Muscle layer of colon (tissue), 2 donors: Measurements from ENCODE around the gene SENP6.
"Not testable (repeated sequence)": the region's sequence is repeated elsewhere in the genome, so short reads cannot be mapped to it uniquely, and the experiment has no call there.

Experiments used
- H3K27ac ChIP-seq: one replicate; pipeline ENCODE4 v1.7.0; 2013; ENCODE audit warnings: low read depth, mild to moderate bottlenecking, low read length, moderate library complexity
- H3K27me3 ChIP-seq, 2 donors: one replicate each; pipeline ENCODE4 v1.7.0; 2013; ENCODE audit warnings: low read length in 2 of 2, mild to moderate bottlenecking in 2 of 2; ENCODE audit not compliant: insufficient read depth in 2 of 2, control insufficient read depth in 1 of 2
- H3K36me3 ChIP-seq: one replicate; pipeline ENCODE4 v1.7.0; 2013; ENCODE audit warnings: mild to moderate bottlenecking, low read length; ENCODE audit not compliant: insufficient read depth
- H3K4me1 ChIP-seq: one replicate; pipeline ENCODE4 v1.7.0; 2013; ENCODE audit warnings: mild to moderate bottlenecking, low read length; ENCODE audit not compliant: insufficient read depth
- H3K4me3 ChIP-seq, 2 donors: one replicate each; pipeline ENCODE4 v1.7.0; 2013; ENCODE audit warnings: low read length in 2 of 2, low read depth in 1 of 2, mild to moderate bottlenecking in 1 of 2, moderate library complexity in 1 of 2
- H3K9ac ChIP-seq: one replicate; pipeline ENCODE4 v1.7.0; 2013; ENCODE audit warnings: low read length
- H3K9me3 ChIP-seq: one replicate; pipeline ENCODE4 v1.7.0; 2013; ENCODE audit warnings: mild to moderate bottlenecking, low read length
- donor health status: abdominal sarcoma.
- donor health status: Adenocarcinoma of cecum.

Gene SENP6

GRCh38 chr6:75624335-75624734 is 22.7 kb downstream of the SENP6 start:
- Histone ChIP-seq H3K36me3 (peaks cover 17% of the 10 kb centered on the region), H3K4me3 (no peak overlapping the region), H3K9me3 (no peaks in the 10 kb centered on the region), H3K4me1 (peaks cover 34% of the 10 kb centered on the region), H3K9ac (no peak overlapping the region), H3K27me3 (no peaks in the 10 kb centered on the region), H3K27ac (no peak overlapping the region)

DNA sequence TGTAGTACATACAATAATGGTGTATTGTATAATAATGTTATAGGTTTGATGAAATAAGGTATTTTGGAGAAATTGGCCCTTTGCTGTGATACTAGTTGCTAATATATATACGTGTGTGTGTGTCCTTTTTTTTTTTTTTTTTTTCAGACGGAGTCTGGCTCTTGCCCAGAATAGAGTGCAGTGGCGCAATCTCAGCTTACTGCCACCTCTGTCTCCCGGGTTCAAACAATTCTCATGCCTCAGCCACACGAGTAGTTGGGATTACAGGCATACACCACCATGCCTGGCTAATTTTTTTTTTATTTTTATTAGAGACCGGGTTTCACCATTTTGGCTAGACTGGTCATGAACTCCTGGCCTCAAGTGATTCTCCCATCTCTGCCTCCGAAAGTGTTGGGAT is 23.3 kb downstream of the SENP6 start:
- Histone ChIP-seq H3K27ac (no peak overlapping the region), H3K36me3 (peaks cover 17% of the 10 kb centered on the region), H3K9ac (no peak overlapping the region), H3K4me1 (peaks cover 27% of the 10 kb centered on the region), H3K9me3 (no peaks in the 10 kb centered on the region), H3K27me3 (no peaks in the 10 kb centered on the region), H3K4me3 (no peak overlapping the region)

GRCh38 chr6:75626561-75626960 is 24.9 kb downstream of the SENP6 start:
- Histone ChIP-seq H3K4me1 (peaks cover 19% of the 10 kb centered on the region), H3K27ac (no peak overlapping the region), H3K4me3 (no peak overlapping the region), H3K9ac (no peak overlapping the region), H3K27me3 (no peaks in the 10 kb centered on the region), H3K36me3 (peaks cover 20% of the 10 kb centered on the region), H3K9me3 (no peaks in the 10 kb centered on the region)

- H3K27me3 ChIP-seq, H3K4me3 ChIP-seq: not testable (repeated sequence)
- peaks cover 20% of the 10 kb centered on the region for H3K36me3 ChIP-seq
Observed at GRCh38 chr6:75627708-75628107, 26.0 kb downstream of the SENP6 start.

GRCh38 chr6:75631859-75632635 is 30.4 kb downstream of the SENP6 start:
- no peaks in the 10 kb centered on the region for H3K27me3 ChIP-seq
- no peaks in the 10 kb centered on the region for H3K9me3 ChIP-seq
- peaks cover 21% of the 10 kb centered on the region for H3K4me1 ChIP-seq
- peaks cover 15% of the 10 kb centered on the region for H3K36me3 ChIP-seq
- no peak overlapping the region for H3K4me3 ChIP-seq
- H3K27ac ChIP-seq = no peak overlapping the region
- H3K9ac ChIP-seq = no peak overlapping the region

More at GRCh38 chr6:75627708-75628107, 26.0 kb downstream of the SENP6 start:
- H3K9me3 ChIP-seq, H3K27ac ChIP-seq, H3K9ac ChIP-seq: not testable (repeated sequence)
- H3K4me1 ChIP-seq = peaks cover 23% of the 10 kb centered on the region

GRCh38 chr6:75633045-75633444 is 31.4 kb downstream of the SENP6 start:
- Histone ChIP-seq H3K4me3 (no peak overlapping the region), H3K27me3 (no peaks in the 10 kb centered on the region), H3K9me3 (no peaks in the 10 kb centered on the region), H3K9ac (no peak overlapping the region), H3K27ac (no peak overlapping the region), H3K4me1 (peaks cover 21% of the 10 kb centered on the region), H3K36me3 (peaks cover 20% of the 10 kb centered on the region)

DNA sequence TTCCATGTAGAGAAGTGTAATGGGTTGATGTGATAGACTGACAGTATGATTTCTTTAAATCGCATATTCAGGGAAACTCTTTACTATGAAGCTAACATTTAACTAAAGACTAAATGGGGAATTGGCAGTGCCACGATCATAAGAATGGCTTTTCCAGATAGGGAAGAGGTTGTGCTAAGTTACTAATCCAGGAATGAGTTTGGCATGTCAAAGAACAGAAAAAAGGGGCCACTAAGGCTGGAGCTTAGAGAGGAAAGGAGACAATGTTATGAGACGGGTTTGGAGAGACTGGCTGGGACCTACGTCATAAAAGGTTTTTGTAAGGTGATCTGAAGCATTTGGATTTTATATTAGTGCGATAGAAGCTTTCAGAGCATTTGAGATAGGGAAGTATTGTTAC is 40.6 kb downstream of the SENP6 start:
- Histone ChIP-seq H3K27ac (no peak overlapping the region), H3K4me3 (no peak overlapping the region), H3K36me3 (peaks cover 22% of the 10 kb centered on the region)

GRCh38 chr6:75643173-75643572 is 41.5 kb downstream of the SENP6 start:
- H3K4me3 ChIP-seq = no peak overlapping the region
- H3K27ac ChIP-seq = no peak overlapping the region
- H3K27me3 ChIP-seq = no peaks in the 10 kb centered on the region
- no peak overlapping the region for H3K9ac ChIP-seq
- peaks cover 16% of the 10 kb centered on the region for H3K36me3 ChIP-seq
- no peaks in the 10 kb centered on the region for H3K9me3 ChIP-seq
- no peaks in the 10 kb centered on the region for H3K4me1 ChIP-seq

More for the DNA sequence above, 40.6 kb downstream of the SENP6 start:
- Histone ChIP-seq H3K9ac (no peak overlapping the region), H3K27me3 (no peaks in the 10 kb centered on the region), H3K9me3 (no peaks in the 10 kb centered on the region), H3K4me1 (no peaks in the 10 kb centered on the region)

DNA sequence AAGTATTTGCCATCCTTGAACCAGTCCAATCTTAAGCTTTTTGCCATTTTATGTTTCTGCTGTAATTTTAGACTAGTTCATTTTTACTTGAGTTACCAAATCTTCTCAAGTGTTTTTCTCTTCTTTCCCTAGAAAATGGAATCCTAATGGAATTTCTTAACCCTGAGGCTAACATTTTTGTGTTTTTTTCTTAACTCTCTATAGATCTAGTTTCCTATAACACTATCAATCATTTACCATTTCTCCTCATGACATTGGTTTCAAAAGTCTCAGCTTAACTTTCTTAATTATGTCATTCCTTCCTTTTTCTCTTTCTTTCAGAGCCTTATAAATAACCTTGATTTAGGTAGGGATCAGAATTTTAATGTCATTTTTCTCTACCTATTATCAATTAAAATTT is 54.8 kb downstream of the SENP6 start:
- Histone ChIP-seq H3K4me1 (no peaks in the 10 kb centered on the region), H3K9me3 (no peaks in the 10 kb centered on the region), H3K4me3 (no peak overlapping the region), H3K36me3 (peaks cover 35% of the 10 kb centered on the region), H3K9ac (no peak overlapping the region), H3K27me3 (no peaks in the 10 kb centered on the region), H3K27ac (no peak overlapping the region)

- H3K27me3 ChIP-seq = no peaks in the 10 kb centered on the region
- H3K9ac ChIP-seq = no peak overlapping the region
- peaks cover 38% of the 10 kb centered on the region for H3K36me3 ChIP-seq
- no peaks in the 10 kb centered on the region for H3K4me1 ChIP-seq
- H3K4me3 ChIP-seq = no peak overlapping the region
- H3K27ac ChIP-seq = no peak overlapping the region
- no peaks in the 10 kb centered on the region for H3K9me3 ChIP-seq
Observed at GRCh38 chr6:75657327-75657726, 55.6 kb downstream of the SENP6 start.

GRCh38 chr6:75666592-75666991 is 64.9 kb downstream of the SENP6 start:
- no peak overlapping the region for H3K9ac ChIP-seq
- H3K36me3 ChIP-seq = peaks cover 29% of the 10 kb centered on the region
- no peaks in the 10 kb centered on the region for H3K9me3 ChIP-seq
- no peaks in the 10 kb centered on the region for H3K27me3 ChIP-seq
- no peaks in the 10 kb centered on the region for H3K4me1 ChIP-seq
- H3K4me3 ChIP-seq = no peak overlapping the region
- no peak overlapping the region for H3K27ac ChIP-seq

DNA sequence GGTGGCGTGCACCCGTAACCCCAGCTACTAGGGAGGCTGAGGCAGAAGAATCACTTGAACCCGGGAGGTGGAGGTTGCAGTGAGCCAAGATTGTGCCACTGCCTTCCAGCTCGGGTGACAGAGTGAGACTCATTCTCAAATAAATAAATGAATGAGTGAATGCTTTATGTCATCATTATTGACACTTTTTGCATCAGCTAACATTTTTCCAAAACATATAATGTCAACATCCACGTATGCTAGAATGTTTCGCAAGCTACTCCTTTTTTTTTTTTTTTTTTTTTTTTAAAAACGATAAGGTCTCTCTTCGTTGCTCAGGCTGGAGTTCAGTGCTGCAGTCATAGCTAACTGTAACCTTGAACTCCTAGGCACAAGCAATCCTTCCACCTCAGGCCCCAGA is 72.2 kb downstream of the SENP6 start:
- Histone ChIP-seq H3K27ac (no peak overlapping the region), H3K4me3 (no peak overlapping the region), H3K27me3 (no peaks in the 10 kb centered on the region), H3K4me1 (no peaks in the 10 kb centered on the region), H3K36me3 (peaks cover 38% of the 10 kb centered on the region), H3K9me3 (no peaks in the 10 kb centered on the region), H3K9ac (no peak overlapping the region)
